NCI-H524 treated with DMSO at 0.1 percent for 48 hours (cell line): ENCODE results near the gene PIGX.
"Not testable (repeated sequence)": the region's sequence is repeated elsewhere in the genome, so short reads cannot be mapped to it uniquely, and the experiment has no call there.

Source experiments
- DNase-seq: peaks from one replicate; lab custom pipeline; 2025; lab: John Stamatoyannopoulos, UW

The PIGX gene

DNA sequence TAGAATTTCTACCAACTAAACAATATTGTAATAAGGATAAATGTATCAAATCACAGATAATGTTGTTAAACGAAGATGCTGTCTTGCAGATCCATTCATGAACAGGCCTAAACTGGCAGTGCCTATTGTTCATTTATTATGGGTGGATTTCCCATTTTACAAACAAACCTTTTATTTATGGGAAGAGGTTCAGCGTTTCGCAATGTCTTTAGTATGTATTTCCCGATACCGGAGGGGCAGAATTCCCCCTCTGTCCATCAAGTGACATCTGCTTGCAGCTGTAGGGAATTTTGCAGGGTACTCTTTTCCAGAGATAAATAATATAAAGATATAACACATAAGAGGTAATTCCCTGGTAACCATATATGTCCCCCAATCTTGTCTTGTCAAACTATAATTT lies 5.8 kb upstream of the PIGX start:
- no peak for DNase-seq

DNA sequence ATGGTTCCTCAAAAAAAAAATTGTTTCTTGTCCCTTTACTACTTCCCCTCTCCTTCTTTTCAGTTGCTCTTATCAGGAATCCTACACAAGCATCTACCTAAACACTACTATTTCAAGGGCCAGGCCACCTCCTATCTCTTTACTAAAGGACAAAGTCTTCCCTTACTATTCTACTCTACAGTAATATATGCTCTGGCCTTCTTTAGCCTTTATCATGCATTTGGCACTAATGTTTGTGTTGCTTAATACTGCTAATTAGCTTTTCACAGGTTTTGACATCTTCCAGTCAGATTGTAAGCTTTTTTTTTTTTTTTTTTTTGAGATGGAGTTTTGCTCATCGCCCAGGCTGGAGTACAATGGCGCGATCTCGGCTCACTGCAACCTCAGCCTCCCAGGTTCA lies 5.4 kb upstream of the PIGX start:
- no peak for DNase-seq

DNA sequence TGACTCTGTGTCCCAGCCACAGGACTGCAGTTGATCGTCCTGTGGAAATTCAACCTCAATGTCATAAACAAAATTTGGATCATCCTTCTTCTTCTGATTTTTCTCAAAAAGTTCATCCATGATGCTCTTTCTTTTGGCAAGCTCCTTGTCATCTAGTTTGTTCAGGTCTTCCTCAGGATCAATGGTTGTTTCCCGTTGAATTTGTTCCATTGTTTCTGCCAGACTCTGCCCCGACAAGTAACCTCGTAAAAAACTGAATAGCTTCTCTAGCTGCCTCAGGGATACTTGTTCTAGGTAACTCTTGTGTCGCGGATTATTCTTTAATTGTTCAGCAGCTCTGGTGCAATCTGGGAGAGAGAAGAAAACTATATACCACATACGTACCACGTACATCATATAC lies 4.6 kb upstream of the PIGX start:
- no peak for DNase-seq

DNA sequence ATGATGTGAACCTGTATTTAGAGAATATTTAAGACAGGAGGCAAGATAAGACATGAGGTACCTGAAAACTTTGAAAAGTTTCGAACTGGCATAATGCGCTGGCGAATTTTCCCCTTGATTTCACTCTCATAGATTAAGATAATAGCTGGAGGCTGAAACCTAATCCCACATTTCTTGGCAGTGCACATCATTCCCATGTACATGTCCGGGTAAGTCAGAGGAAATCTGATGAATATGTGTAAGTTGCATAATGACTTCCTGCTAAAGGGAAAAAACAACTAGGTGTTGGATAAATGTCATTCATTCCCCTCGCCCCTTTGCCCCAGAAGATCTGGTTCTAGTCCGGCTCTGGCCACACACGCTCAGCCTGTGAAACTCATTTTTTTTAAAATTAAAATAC lies 3.7 kb upstream of the PIGX start:
- no peak for DNase-seq

DNA sequence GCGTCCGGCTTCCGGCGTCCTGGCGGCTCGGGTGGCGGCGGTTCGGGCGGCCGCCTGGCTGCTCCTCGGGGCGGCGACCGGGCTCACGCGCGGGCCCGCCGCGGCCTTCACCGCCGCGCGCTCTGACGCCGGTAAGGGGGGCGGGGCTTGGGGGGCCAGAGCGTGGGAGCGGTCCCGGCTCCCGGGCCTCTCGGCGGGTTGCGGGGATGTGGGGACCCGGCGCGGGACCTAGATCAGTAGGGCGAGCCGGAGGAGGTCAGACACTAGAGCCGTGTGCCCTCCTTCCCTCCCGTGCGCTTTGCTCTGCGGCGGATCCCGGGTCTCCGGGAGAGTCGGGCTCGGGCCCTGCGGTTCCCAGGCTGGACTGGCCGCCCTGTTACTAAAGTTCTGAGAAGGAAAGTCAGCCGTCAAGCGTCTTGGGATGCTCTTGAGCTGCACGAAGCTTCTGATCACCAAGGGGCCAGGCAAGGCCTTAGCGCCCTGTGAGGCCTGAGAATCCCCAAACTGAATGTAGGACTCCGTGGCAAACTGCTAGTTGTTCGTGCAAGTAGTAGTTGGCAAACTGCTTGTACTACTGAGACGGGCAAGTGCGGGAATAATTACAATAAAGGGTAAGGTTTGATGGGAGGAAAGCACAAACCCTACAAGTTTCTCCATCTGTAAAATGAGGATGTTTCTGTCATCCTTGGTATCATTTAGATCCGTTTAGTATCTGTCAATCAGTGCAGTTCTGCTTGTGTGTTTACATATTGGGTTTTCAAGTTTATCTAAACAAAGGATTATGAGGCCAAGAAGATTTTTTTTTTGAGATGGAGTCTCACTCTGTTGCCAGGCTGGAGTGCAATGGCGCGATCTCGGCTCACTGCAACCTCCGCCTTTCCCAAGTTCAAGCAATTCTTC lies 587 bp downstream of the PIGX start:
- DNase-seq: peak; percentile 4

DNA sequence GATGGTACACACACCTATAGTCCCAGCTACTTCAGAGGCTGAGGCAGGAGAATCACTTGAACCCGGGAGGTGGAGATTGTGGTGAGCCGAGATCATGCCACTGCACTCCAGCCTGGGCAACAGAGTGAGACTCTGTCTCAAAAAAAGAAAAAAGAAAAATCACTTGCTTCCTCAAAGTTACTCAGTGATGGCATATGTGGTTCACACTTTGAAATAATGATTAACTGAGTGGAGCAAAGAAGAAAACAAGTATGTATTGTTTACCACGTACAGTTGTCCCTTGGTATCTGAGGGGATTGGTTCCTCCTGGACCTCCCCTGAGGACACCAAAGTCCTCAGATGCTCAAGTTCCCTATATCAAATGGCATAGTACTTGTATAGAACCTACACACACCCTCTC lies 5.0 kb downstream of the PIGX start:
- DNase-seq: not testable (repeated sequence)

DNA sequence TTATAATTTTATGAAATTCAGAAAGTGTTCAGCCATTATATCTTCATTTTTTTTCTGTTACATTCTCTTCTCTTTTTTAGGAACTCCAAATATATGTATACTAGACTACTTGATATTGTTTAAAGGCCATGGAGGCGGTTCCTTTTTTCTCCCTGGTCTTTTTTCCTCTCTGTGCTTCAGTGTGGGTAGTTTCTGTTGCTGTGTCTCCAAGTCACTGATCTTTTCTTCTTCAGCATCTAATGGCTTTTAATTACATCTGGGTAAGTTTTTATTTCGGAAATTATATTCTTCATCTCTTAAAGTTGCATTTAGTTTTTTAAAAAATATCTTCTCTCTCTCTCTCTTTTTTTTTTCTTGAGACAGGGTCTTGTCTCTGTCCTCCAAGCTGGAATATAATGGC lies 8.9 kb downstream of the PIGX start:
- no peak for DNase-seq

DNA sequence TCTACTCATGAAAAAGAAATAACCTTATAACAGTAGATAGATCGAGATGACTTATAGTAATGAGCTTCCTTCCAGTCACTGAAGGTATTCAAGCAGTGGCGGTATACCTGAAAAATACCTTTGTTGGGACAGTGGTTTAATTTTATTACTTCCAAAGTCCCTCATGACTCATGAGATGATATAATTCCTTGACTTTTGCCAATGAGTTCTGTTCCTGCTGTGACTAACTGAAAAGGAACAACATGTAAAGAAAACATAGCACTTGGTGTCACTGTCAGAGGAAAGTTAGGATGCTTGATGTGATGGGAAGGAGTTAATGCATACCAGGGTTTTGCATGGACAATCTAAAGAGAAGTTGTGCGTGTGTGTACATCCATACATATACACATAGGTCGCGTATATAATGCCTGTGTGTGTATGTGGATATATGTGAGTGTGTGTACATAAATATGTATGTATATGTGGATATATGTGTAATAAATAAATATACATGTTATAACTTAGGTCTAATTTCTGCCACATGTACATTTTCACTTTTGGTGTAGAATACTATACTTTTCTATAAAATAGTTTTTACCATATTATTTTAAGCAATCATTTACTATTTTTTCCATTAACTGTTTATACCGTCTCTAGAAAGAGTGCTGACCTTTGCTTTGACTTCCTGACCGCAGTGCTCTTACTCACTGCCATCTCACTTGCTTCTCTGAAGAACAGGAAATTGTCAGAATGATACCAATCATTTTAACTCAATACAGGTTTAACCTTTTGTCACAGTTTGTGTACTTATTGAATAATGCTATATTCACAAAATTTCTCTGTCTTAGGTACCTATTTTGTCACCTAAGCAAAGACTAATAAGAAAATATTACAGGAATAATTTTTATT lies 14.9 kb downstream of the PIGX start:
- no peak for DNase-seq

DNA sequence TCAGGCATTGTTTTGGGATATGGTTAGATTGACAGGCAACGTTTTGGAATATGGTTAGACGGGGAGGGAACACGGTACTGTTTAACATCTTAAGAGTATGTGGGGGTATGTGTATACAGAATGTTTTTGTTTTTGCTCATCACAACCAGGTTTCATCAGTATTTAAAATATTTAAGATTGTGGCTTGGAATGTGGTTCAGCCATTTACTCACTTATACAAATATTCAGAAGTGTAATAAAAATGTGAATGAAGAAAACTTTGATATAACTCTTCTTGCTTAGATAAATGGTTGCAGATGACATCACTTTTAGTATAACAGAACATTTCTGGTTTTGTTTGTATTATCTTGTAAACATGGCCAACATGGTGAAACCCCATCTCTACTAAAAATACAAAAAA lies 23.6 kb downstream of the PIGX start:
- no peak for DNase-seq

DNA sequence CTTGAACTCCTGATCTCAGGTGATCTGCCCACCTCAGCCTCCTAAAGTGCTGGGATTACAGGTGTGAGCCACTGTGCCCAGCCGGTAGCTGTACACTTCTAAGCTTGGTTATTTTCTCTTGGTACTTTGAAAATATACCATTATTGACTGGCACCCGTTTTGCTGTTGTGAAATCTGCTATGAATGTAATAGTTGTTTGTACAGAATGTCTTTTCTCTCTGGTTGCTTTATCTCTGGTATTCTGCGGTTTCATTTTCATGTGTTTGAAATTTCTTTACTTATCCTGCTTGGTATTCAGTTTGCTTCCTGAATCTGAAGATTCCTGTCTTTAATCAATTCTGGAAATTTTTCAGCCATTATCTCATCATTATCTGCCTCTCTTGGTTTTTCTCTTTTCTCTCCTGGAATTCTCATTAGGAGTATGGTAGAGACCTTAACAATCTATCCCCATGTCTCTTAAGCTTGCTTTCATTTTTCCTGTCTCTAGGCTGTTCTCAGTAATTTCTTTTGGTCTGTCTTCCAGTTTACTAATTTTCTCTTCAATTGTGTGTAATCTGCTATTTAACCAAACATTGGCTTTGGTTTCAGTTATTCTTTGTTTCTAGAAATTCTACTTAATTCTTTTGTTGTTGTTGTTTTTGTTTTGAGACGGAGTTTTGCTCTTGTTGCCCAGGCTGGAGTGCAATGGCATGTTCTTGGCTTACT lies 24.6 kb downstream of the PIGX start:
- DNase-seq: no peak

DNA sequence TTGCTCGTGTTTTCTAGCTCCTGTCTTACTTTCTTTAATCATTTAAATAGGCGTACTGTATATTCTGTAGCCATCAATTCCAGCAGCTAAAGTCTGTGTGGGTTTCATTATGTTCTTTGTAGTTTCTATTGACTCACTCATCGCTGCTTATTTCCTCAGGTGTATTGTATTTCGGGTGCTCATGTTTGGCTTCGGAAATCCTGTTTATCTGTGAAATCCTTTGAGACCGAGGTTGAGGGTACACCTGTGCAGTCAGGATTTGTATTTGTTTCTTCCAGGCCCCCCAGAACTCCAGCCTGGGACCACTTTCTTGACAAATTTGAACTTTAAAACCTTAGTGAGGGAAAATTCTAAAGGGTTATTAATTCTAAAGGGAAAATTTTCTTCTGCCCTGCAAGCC lies 25.5 kb downstream of the PIGX start:
- no peak for DNase-seq

DNA sequence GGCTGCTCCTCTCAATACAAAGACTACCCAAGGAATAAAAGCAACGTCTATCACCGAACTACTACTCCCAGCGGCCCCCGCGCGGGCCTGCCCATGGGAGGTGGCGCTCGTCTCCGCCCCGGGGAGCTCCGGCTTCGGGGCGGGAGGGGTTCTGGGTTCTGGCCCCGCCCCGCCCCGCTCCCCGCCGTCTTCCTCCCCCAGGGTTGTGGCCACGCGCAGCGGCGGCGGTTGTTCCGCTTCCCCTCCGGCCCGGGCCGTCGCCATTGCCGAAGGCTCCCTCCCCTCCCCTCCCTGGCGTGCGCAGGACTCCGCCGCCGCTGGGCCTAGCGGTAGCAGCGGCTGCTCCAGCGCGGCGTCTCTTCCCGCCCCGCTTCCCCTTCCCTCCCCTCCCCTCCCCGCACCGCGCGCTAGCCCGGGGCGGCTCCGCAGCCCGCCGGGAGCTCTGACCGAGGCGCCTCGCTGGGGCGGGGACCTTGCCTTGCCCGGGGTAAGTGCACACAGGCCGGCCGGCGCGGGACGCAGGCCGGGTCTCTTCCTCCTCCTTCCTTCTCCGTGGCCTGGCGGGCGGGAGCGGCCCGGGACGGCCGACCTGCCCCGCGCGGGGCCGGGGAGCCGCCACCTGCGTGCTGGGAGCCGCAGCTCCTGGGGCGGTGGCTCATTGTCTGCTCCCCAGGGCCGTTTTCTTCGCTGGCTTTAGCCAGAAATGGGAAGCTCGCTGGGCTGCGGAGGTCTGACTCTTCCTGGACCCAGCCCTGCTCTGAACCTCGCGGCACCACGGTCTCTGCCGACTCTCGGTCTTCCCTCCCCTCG lies 27.7 kb downstream of the PIGX start, which contains the start of gene PAK2:
TSS of gene PAK2 (plus strand) at position 187 of the 810 bp plus-strand sequence. CDS start 42,790 bp downstream, outside the sequence.
- peak; percentile 84 for DNase-seq

DNA sequence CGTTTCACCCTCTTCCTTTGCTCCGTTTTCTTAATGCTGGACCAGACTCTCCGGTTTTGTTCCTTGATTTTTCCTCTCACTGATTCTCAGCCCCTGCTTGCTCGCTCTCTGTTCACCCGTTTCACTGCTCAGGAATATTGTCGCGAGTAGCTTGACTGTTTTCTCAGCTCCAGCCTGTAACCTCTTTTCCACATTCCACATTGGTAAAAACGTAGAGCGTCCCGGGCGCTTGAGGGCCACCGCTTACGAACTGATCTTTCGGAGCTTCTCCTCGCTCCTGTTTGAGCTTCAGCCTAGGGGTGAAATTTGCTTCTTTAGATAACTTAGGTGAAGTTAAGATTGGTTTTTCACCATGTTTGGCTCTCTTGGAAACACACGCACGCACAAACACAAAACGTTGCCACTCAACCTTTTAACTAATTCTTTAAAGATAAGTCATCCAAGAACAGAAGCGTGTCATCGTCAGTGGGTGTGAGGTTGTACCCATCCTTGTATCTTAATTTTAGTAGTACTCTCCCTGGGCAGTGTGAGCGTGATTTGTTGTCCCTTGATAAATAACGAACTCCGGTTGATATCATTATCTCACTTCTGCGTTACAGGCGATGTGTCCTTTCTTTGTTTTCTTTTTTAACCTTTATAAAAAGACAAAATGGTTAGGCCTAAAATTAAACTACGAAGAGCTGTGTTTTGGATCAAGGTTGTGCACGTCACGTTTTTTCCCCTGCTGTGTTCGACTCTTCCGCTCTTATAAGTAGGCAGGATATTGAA lies 28.5 kb downstream of the PIGX start:
- DNase-seq: no peak

DNA sequence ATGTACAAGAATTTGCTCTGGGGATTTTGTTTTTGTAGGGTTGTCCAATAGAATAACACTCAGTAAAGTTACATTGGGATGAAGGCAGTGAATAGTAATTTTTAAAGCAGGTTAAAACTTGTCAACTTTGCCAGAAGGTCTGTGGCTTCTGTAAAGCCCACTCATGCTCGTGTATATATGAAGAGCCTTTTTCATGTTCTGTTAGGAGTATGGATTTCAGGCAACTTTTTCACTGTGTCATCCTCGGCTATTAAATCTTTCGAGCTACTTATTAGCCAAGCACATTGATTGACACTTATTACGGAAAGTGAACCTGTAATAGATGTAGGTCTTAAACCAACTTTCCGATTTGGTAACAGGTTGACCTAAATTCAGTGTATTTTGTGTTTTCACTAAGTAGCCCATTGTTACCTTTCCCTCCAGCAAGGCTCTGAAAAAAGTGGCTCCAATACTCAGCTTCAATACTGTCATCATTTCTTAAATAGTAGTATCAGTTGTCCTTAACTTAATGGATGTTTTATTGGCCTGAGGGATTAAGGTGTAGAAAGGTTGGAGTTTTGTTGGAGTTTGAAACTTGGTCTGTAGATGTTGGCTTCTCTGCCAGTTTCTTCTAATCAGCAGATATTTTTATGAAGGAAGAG lies 29.2 kb downstream of the PIGX start:
- DNase-seq: no peak

DNA sequence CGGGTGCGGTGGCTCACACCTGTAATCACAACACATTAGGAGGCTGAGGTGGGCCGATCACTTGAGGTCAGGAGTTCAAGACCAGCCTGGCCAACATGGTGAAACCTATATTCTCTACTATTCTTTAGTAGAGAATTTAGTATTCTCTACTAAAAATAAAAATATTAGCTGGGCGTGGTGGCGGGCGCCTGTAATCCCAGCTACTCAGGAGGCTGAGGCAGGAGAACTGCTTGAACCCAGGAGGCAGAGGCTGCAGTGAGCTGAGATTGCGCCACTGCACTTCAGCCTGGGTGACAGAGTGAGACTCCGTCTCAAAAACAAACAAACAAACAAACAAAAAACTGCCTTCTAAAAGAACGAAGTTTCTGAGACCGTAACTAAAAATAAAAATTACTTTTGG lies 31.4 kb downstream of the PIGX start:
- DNase-seq: not testable (repeated sequence)

DNA sequence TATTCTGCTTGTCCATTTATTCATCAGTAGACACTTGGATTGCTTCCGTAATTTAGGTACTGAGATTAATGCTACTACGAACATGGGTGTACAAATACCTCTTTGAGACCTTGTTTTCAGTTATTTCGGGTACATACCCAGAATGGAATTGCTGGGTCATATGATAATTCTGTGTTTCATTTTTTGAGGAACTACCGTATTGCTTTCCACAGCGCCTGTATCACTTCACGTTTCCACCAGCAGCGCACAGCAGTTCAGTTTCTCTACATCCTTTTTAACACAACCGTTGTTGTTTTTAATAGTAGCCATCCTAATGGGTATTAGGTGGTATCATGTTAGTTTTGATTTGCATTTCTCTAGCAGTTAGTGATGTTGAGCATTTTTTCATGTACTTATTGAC lies 36.9 kb downstream of the PIGX start:
- no peak for DNase-seq

DNA sequence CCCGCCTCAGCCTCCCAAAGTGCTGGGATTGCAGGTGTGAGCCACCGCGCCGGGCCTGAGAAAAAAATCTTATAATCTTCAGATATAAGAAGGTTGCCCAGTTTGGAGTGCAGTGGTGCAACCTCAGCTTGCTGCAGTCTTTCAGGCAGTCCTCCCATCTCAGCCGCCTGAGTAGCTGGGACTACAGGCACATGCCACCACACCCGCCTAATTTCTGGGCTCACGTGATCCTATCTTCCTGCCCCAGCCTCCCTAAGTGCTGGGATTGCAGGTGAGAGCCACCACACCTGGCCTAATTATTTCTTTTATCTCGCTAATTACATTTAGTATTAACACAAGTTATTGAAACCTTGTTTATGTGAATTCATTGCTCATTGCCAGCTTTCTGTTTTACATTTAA lies 41.0 kb downstream of the PIGX start:
- DNase-seq: no peak

DNA sequence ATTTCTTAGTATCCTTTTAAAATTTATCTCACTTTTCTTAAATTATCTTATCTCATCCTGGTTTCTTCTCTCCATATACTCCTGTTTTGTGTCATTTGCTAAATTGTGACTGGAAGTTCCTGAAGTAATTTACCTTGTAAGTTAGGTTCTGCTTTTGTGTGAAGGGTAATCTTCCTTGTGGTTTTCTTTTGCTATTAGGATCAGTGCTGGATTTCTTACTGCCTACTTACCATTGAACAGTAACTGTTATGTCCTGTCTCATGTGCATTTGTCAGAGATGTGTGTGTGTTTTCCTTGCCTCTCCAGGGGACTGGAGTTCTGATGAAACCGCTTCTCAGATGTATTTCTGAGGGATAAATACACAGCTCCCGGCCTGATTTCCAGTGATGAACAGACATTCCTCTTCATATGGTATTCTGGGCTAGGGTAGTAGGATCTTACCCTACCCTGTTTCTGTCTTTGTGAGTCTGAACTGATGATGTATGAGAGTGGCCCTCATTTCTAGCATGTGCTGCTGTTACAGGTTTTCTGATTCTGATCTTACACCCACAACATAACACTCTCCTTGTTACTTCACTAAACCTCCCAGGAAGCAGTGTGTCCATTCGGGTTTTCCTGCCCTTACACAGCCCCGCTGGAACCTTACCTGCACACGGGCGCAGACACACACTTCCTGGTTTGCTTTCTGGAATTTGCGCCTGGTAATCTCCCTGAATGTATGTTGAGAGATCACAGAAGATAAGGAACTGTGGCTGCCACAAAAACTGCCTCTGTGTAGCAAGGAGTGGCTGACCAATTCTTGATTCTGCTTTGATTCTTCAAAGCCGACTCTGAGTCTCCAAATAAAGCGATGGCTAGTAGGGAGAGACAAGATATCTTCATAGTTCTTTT lies 42.2 kb downstream of the PIGX start:
- DNase-seq: no peak

DNA sequence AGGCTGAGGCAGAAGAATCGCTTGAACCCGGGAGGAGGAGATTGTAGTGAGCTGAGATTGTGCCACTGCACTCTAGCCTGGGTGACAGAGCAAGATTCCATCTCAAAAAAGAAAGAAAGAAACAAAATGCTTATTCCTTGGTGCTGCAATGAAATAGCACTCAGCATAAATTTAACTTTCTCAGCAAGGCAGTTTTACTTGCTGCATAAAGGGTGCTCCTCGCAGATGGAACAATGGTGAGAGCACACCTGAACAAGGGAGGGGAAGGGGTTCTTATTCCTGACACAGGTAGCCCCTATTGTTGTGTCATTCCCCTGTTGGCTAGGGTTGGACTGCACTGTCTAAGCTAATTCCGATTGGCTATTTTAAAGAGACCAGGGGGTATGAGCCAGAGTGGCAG lies 44.6 kb downstream of the PIGX start:
- DNase-seq: no peak
